Measurements from ENCODE around the gene OR6C65.

Gene OR6C65

DNA sequence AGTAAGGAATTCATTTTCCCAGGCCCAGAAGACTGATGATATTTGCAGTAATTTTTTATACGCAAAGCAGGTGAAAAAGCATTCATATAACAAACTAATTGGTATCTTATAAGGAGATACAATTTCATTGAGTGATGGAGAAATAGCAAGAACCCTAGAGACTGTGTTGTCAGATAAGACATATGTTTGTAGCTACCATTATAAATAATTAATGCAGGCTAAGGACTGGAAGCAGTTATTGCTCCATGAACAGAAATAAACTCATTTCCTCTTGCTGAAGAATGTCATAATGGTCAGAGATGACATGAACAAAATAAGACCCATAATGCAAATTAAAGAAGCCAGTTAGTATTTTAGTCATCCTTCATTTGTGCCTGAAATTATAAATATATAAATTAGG lies 45.0 kb downstream of the OR6C65 start:
- DNase-seq (ENCODE audit: low read depth, low spot score) = no peak

- DNase-seq (ENCODE audit: low read depth, low spot score) = no peak
Measured at GRCh38 chr12:55446326-55446725, 46.0 kb downstream of the OR6C65 start.

DNA sequence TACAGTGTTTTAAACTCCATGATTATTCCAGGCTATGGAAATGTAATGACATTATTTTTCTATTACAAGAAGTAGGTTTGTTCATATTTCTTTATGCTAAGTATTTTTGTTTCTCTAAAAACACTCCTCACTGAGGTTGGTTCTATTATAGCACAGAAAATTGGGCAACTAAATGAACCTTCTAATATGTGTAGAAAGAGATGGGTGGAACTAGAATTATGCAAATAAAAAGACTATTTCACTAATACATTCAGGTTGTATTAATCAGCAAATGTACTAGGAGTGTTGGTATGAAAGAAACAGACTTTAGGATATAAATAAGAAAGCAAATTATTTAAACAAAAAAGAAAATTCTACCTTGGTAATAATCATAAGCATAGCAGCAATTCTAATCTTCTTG lies 48.5 kb downstream of the OR6C65 start:
- DNase-seq (ENCODE audit: low read depth, low spot score) = no peak

All from brain pericyte (primary cell).